H1 (cell line): ENCODE results near the gene SLX9.

Experiments used
- EP300 ChIP-seq, 2 experiments: IDR thresholded peaks; 1 replicate in 1 of 2; 2 replicates in 1 of 2; pipeline ENCODE4 v1.6.1; 2011 to 2012; ENCODE audit warnings: low read depth in 2 of 2, low read length in 2 of 2, mild to moderate bottlenecking in 2 of 2, borderline replicate concordance in 1 of 2, inconsistent platforms in 1 of 2, moderate library complexity in 1 of 2
- EZH2 ChIP-seq: fragments of 200-600 bp; sonication (generic); IDR thresholded peaks from 2 replicates; pipeline ENCODE4 v1.7.1; 2012; ENCODE audit warnings: low read depth, mild to moderate bottlenecking, moderate library complexity, low read length, inconsistent platforms; ENCODE audit not compliant: severe bottlenecking
- POLR2A ChIP-seq, 2 experiments: IDR thresholded peaks; 1 replicate in 1 of 2; 2 replicates in 1 of 2; pipeline ENCODE4 v1.6.1; 2011; ENCODE audit warnings: low read depth in 2 of 2, low read length in 2 of 2, mild to moderate bottlenecking in 2 of 2; ENCODE audit errors: control extremely low read depth in 1 of 2
- TAF1 ChIP-seq: IDR thresholded peaks from 2 replicates; pipeline ENCODE4 v1.6.1; 2011; ENCODE audit warnings: mild to moderate bottlenecking, low read depth, low read length
- YY1 ChIP-seq: IDR thresholded peaks from 2 replicates; pipeline ENCODE4 v1.6.1; 2011; ENCODE audit warnings: low read depth, mild to moderate bottlenecking, low read length
- TF ChIP-seq, protein P1 (sequence below): IDR thresholded peaks from 2 replicates; pipeline ENCODE4 v1.6.1; 2012; ENCODE audit warnings: low read length, inconsistent platforms
- TF ChIP-seq, protein P2 (sequence below), 3 experiments: IDR thresholded peaks; 1 replicate in 2 of 3; 2 replicates in 1 of 3; pipeline versions ENCODE4 v1.5.1 to v1.6.1; 2011; ENCODE audit warnings: low read length in 3 of 3, mild to moderate bottlenecking in 3 of 3, inconsistent platforms in 2 of 3, low read depth in 1 of 3, moderate library complexity in 1 of 3; ENCODE audit not compliant: insufficient read depth in 1 of 3; ENCODE audit errors: control extremely low read depth in 1 of 3
- TF ChIP-seq, protein P3 (sequence below): IDR thresholded peaks from 2 replicates; pipeline ENCODE4 v1.6.1; 2012; ENCODE audit warnings: inconsistent platforms

DNA sequence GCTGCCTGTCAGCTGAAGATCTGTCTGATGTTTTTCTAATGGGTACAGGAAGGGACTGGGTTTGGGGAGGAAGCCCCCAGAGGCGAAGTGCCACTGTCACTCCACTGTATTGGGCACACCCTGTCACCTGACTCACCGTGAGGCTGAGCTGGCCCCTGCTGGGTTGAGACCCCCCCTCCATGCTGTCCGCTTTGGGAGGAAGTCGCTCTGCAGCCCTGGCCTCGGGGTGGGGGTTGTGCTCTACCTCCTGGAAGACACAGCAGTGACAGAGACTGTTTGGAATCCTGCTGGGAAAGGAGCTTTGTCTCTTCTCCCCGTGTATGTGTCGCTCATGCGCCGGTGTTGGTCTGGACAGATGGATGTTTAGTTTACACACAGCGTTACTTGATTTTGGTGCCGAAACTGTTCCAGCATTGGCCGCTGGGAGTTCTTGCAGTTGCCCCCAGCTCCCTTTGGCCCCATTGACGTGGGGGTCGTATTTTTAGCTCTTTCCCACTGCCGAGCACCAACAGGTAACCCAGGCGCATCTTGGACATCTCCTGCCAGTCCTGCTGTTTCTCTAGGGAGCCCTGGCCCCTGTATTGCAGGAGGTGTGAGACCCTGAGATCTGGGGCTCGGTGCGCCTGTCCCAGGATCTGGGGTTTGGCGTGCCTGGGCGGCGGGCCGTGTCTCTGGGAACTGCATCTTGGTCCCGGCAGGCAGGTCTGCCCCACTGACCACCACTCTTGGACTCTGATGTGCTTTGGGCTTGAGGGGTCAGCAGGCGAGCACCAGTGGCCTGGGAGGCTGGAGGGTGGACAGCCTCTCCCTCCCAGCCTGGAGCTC is 30.3 kb downstream of the SLX9 start:
- TF ChIP-seq, protein P1, sequence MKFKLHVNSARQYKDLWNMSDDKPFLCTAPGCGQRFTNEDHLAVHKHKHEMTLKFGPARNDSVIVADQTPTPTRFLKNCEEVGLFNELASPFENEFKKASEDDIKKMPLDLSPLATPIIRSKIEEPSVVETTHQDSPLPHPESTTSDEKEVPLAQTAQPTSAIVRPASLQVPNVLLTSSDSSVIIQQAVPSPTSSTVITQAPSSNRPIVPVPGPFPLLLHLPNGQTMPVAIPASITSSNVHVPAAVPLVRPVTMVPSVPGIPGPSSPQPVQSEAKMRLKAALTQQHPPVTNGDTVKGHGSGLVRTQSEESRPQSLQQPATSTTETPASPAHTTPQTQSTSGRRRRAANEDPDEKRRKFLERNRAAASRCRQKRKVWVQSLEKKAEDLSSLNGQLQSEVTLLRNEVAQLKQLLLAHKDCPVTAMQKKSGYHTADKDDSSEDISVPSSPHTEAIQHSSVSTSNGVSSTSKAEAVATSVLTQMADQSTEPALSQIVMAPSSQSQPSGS = no peak
- no peak for TF ChIP-seq POLR2A (IDR thresholded peaks at IDR 0.05; ENCODE audit: control extremely low read depth in 1 of 2, low read depth in 2 of 2, low read length in 2 of 2)
- no peak for TF ChIP-seq TAF1
- TF ChIP-seq EZH2 = no peak
- TF ChIP-seq, protein P2, sequence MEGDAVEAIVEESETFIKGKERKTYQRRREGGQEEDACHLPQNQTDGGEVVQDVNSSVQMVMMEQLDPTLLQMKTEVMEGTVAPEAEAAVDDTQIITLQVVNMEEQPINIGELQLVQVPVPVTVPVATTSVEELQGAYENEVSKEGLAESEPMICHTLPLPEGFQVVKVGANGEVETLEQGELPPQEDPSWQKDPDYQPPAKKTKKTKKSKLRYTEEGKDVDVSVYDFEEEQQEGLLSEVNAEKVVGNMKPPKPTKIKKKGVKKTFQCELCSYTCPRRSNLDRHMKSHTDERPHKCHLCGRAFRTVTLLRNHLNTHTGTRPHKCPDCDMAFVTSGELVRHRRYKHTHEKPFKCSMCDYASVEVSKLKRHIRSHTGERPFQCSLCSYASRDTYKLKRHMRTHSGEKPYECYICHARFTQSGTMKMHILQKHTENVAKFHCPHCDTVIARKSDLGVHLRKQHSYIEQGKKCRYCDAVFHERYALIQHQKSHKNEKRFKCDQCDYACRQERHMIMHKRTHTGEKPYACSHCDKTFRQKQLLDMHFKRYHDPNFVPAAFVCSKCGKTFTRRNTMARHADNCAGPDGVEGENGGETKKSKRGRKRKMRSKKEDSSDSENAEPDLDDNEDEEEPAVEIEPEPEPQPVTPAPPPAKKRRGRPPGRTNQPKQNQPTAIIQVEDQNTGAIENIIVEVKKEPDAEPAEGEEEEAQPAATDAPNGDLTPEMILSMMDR (IDR thresholded peaks at IDR 0.05; ENCODE audit: control extremely low read depth in 1 of 3, insufficient read depth in 1 of 3, low read depth in 1 of 3, low read length in 3 of 3) = no peak
- no peak for TF ChIP-seq EP300 (IDR thresholded peaks at IDR 0.05; ENCODE audit: borderline replicate concordance in 1 of 2, low read depth in 2 of 2, low read length in 2 of 2)
- TF ChIP-seq, protein P3, sequence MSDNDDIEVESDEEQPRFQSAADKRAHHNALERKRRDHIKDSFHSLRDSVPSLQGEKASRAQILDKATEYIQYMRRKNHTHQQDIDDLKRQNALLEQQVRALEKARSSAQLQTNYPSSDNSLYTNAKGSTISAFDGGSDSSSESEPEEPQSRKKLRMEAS = no peak
- TF ChIP-seq YY1 = no peak
